Activated T-helper 2 cell treated with anti-CD3 and anti-CD28 coated beads, Interferon-gamma antibody, Interleukin-2, Interleukin-4, amounts not matched to agents 10 μg/mL and 5 μg/mL and 100 μg/mL, durations not matched to agents 14 hours and 24 hours and 36 hours (primary cell): ENCODE data around the gene UST. TPM values are rescaled to one million over a fixed set of nuclear protein-coding genes. Genes with fewer than 3 reads are reported as not detected.

ENCODE experiments used
- DNase-seq: peaks from one replicate; pipeline ENCODE4 v3.0.0; 2021; ENCODE audit warnings: low spot score
- H3K27ac Mint-ChIP-seq: one replicate; pipeline ENCODE4 v1.8.0; 2021; ENCODE audit warnings: mixed read lengths
- H3K27me3 Mint-ChIP-seq: one replicate; pipeline ENCODE4 v1.8.0; 2021; ENCODE audit warnings: low read depth, mixed read lengths
- H3K36me3 Mint-ChIP-seq: one replicate; pipeline ENCODE4 v1.8.0; 2021; ENCODE audit warnings: low read depth, mixed read lengths
- H3K4me1 Mint-ChIP-seq: one replicate; pipeline ENCODE4 v1.8.0; 2021; ENCODE audit warnings: low read depth, mixed read lengths
- H3K4me3 Mint-ChIP-seq: one replicate; pipeline ENCODE4 v1.8.0; 2021; ENCODE audit warnings: low read depth, mild to moderate bottlenecking, moderate library complexity, mixed read lengths
- H3K9me3 Mint-ChIP-seq: one replicate; pipeline ENCODE4 v1.8.0; 2021; ENCODE audit warnings: mixed read lengths
- intact Hi-C: fragments of 100-400 bp; cut with micrococcal nuclease; formaldehyde crosslinking; loops from one replicate; pipeline ENCODE4 v1.15.1; 2023
- total RNA-seq: library from RNA; stranded (reverse); gene quantifications from 2 replicates; pipeline ENCODE4 v1.2.3, GENCODE V29; 2022

Gene UST
- total RNA-seq, 1 donor from 2014 or later: 1.3 TPM

DNA sequence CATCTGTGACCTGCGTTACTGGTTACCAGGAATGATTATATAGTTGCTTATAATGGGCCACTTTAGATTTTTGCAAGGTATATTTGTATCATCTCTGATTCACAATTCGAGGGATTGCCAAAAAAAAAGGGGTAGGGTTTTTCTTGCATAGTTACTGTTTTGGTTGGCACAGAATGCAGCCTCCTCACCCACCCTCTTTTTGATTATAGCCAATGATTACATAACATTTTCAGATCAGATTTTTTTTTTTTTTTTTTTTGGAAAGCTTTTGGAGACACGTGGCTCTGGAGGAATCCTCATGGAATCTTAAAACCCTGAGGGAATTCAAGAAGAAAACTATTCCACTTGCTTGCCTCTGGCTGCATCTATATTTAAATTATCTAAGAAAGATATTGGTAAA, 53.7 kb downstream of the UST start:
- Mint-ChIP-seq H3K9me3 (no peaks in the 10 kb centered on the region), H3K4me1 (no peaks in the 10 kb centered on the region), H3K27ac (no peak overlapping the region), H3K36me3 (no peaks in the 10 kb centered on the region), H3K27me3 (peaks cover 26% of the 10 kb centered on the region), H3K4me3 (no peak overlapping the region)
- intact Hi-C loops: no loop called here
- no peak for DNase-seq

DNA sequence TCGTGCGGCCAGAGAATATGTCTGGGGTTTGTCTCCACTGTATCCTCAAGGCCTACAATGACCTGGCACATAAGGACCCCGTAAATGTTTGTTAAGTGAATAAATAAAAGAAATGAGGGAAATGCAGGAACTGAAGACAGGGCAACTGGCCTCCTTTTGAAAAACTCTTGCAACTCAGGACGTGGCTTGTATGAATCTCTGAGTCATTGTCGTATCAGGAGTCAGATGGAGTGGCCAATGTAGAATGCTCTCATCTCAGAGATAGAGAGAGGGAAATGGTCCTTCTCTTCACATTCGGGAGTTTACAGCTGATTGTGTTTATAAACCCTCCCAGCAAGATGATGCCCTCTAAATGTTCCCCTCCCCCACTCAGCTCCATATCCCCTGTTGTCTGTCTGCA, 57.1 kb downstream of the UST start:
- Mint-ChIP-seq H3K36me3 (no peaks in the 10 kb centered on the region), H3K27me3 (peaks cover 15% of the 10 kb centered on the region), H3K27ac (no peak overlapping the region), H3K4me3 (no peak overlapping the region), H3K9me3 (no peaks in the 10 kb centered on the region), H3K4me1 (no peaks in the 10 kb centered on the region)
- intact Hi-C loops: no loop called here
- DNase-seq: no peak

DNA sequence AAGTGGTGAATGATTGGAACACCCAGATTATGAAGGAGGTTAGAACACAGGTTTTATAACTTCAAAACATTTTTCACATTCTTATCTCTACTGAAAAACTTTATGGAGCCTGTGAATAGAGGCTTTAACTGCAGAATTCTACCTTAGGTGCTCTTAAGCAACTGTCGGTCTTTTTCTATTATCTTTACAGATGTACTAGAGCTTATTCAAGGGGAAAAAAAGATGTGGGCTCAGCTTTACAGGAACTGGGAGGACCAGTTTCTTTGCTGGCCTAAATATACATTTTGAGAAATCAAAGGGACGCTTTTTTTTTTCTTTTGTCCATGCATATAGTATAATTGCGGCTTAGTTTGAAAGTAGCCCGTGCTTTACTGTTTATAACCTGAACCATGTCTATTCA, 58.9 kb downstream of the UST start:
- no peak overlapping the region for H3K4me3 Mint-ChIP-seq
- H3K27ac Mint-ChIP-seq: no peak overlapping the region
- no peaks in the 10 kb centered on the region for H3K4me1 Mint-ChIP-seq
- no peaks in the 10 kb centered on the region for H3K9me3 Mint-ChIP-seq
- no peaks in the 10 kb centered on the region for H3K36me3 Mint-ChIP-seq
- H3K27me3 Mint-ChIP-seq: peaks cover 9% of the 10 kb centered on the region
- no peak for DNase-seq
- intact Hi-C loops: no loop called here

DNA sequence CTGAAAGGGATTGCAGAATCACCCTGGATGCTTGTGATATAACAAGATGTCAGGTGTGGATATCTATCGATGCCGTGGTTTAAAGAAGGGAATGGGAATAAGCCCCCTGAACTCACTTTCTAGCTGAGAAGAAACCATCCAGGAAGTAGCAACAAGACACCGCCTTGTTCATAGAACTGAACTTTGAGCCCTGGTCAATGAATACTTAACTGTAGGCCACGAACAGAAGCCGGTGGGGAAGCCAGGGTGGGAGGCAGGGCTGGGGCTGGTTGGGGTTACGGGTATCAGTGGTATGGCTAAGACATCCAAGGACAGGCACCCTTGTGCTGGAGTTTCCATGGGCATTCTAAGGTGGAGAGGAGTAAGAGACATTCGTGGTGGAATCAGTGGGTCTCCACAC, 61.0 kb downstream of the UST start:
- no peak for DNase-seq
- Mint-ChIP-seq H3K27me3 (peaks cover 4% of the 10 kb centered on the region), H3K4me1 (no peaks in the 10 kb centered on the region), H3K36me3 (no peaks in the 10 kb centered on the region), H3K4me3 (no peak overlapping the region), H3K27ac (no peak overlapping the region), H3K9me3 (no peaks in the 10 kb centered on the region)
- intact Hi-C loops: no loop called here

DNA sequence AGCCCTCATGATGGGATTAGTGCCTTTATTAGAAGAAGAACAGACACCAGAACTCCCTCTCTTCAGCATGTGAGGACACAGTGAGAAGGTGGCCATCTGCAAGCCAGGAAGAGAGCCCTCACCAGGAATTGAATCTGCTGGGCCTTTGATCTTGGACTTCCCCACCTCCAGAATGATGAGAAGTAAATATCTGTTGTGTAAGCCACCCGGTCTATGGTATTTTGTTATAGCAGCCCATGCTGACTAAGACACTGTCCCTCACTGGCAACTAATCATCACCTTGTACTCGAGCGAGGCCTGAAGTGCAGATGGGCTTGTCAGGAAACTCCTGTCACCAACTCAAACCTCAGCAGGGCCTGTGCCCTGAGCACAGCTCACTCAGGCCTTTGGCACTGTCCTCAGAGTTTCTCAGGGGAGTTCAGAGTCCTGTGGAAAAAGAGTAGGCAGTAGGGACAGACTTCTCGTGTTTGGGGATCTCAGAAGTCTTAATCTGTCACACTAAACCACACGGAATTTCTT, 62.0 kb downstream of the UST start:
- no peak for DNase-seq
- Mint-ChIP-seq H3K4me1 (no peaks in the 10 kb centered on the region), H3K27ac (no peak overlapping the region), H3K9me3 (no peaks in the 10 kb centered on the region), H3K4me3 (no peak overlapping the region), H3K36me3 (no peaks in the 10 kb centered on the region), H3K27me3 (peaks cover 4% of the 10 kb centered on the region)
- intact Hi-C loops: no loop called here

DNA sequence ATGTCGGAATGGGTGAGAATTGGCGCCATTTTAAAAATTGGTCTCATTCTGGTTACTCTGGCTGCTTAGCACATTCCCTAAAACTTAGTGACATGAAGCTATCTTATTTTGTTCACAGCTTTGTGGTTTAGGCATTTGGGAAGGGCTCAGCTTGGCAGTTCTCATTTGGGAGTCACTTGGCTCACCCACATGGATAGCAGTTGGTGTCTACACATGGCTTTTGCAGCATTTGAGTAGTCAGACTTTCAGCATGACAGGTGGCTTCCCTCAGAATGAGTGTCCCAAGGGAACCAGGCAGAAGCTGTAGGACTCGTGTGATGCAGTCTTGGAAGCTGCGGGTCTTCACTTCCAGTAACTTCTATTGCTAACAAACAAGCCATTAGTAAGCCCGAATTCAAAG, 64.6 kb downstream of the UST start:
- no peaks in the 10 kb centered on the region for H3K36me3 Mint-ChIP-seq
- H3K9me3 Mint-ChIP-seq: peaks cover 7% of the 10 kb centered on the region
- H3K27ac Mint-ChIP-seq: no peak overlapping the region
- intact Hi-C loops: no loop called here
- H3K4me3 Mint-ChIP-seq: no peak overlapping the region
- DNase-seq: no peak
- no peaks in the 10 kb centered on the region for H3K4me1 Mint-ChIP-seq
- peaks cover 8% of the 10 kb centered on the region for H3K27me3 Mint-ChIP-seq

DNA sequence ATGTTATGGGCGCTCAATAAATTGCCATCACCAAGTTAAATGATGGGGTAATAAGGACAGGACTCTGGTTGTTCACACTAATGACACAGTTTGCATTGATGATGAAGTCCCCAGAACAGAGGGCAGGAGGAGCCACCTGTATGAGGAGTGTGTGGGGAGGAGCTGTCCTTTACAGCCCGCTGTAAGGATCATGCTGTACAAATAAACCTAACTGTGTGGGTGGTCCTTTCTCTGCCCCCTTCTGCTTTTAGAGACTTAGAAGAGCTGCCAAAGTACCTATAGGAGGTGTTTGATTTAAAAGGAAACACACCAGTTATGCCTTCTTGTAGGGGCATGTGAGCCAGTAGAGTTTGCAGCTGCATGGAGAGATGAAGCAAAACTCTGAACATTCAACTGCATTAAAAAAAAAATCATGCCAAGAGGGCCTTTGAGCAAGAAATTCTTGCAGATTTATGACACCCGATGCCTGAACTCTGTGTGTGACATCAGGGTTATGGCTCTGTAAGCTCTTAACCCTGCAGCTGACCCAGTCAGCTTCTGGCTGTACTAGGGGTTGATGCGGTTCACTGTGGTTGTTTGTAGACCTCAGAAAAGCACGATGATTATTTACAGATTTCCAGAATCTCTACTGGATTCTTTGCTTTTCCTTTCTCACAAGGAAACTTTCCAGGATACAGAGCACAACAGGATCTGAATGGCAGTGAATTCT, 67.4 kb downstream of the UST start:
- DNase-seq: no peak
- Mint-ChIP-seq H3K4me1 (no peaks in the 10 kb centered on the region), H3K27ac (no peak overlapping the region), H3K36me3 (no peaks in the 10 kb centered on the region), H3K27me3 (peaks cover 14% of the 10 kb centered on the region), H3K9me3 (peaks cover 7% of the 10 kb centered on the region), H3K4me3 (no peak overlapping the region)
- intact Hi-C loops: no loop called here

DNA sequence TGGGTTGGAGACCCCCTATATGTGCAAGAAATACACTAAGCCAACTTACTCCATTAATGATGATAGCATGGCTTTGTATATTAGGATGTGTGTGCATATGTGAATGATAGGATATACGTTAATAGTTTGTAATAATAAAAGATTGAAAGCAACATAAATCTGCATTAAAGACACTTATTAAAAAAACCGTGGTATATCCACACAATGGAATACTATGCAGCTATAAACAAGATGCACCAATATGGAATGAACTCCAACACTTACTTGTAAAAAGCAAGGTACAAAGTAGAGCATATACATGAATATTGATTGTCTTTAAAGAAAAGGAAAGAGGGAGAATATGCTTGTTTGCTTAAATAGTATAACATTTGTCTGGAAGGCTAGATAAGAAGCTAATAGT, 68.0 kb downstream of the UST start:
- Mint-ChIP-seq H3K9me3 (peaks cover 7% of the 10 kb centered on the region), H3K4me3 (no peak overlapping the region)
- no peak for DNase-seq

DNA sequence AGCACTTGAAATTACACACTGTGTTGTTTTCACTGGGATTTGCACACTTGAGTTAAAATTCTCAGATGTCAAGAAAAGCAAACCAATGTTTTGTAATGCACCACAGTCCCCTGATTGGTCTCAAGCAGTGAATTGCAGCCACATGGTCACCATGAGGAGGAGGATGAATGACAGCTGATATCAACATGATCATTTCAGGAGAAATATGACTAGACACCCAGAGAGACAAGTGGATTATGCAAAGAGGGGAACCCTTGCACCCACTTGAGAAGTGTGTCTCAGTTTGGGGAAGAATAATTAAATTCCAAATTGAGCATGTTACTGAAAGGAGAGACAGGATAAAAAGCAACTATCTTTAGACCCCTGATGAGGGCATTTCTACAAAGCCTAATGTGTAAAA, 69.3 kb downstream of the UST start:
- H3K27me3 Mint-ChIP-seq: peaks cover 14% of the 10 kb centered on the region
- H3K4me1 Mint-ChIP-seq: no peaks in the 10 kb centered on the region
- H3K9me3 Mint-ChIP-seq: peaks cover 7% of the 10 kb centered on the region
- DNase-seq: no peak
- intact Hi-C loops: no loop called here
- H3K4me3 Mint-ChIP-seq: no peak overlapping the region
- no peaks in the 10 kb centered on the region for H3K36me3 Mint-ChIP-seq
- H3K27ac Mint-ChIP-seq: no peak overlapping the region

More for the DNA sequence above, 68.0 kb downstream of the UST start:
- no peaks in the 10 kb centered on the region for H3K36me3 Mint-ChIP-seq
- peaks cover 14% of the 10 kb centered on the region for H3K27me3 Mint-ChIP-seq
- no peak overlapping the region for H3K27ac Mint-ChIP-seq
- H3K4me1 Mint-ChIP-seq: no peaks in the 10 kb centered on the region
- intact Hi-C loops: no loop called here

DNA sequence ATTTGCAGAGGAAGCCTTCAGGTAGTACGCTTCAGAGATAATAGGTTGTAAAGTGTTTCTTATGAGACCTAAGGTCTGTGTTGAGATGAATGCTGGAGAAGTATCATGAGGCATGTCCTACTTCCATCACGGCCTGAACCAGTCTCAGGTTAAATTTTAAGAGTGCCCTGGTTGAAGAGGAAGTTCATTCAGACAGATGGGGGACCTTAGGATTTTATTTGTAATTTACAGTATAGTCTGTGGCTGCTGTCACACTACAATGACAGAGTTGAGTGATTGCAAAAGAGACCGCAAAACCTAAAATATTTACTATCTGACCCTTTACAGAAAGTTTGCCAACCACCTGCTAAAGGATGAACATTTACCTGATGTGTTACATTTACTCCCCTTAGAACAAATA, 70.9 kb downstream of the UST start:
- Mint-ChIP-seq H3K36me3 (no peaks in the 10 kb centered on the region), H3K27me3 (peaks cover 19% of the 10 kb centered on the region), H3K4me3 (no peak overlapping the region), H3K9me3 (peaks cover 7% of the 10 kb centered on the region), H3K27ac (no peak overlapping the region), H3K4me1 (no peaks in the 10 kb centered on the region)
- no peak for DNase-seq
- intact Hi-C loops: no loop called here

DNA sequence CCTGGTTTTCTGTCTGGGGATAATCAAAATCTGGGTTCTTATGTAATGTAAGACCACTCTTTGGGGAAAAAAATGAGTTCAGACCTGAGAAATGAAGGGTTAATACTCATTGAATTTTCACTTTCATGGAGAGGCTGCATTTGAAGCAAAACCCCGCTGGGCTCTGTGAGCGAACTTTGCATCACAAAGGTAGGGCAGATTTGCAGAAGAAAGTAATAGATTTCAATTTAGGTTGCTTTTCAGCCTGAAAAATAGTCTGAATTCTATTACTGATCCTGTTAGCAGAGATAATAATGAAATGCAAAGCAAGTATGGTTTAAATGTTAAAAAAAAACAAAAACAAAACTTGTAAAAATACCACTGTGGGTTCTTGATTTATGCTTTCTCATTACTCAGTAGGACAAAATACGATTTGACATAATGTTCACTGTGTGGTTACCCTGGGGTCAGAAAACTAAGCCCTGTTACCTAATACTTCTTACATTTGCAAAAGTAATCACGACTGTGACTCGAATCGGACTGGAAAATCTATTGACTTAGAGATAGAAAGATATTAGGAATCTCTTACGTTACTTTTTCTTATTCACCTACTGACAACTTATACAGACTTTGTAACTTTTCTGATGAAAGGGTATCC, 72.2 kb downstream of the UST start:
- Mint-ChIP-seq H3K4me1 (no peaks in the 10 kb centered on the region), H3K4me3 (no peak overlapping the region), H3K36me3 (no peaks in the 10 kb centered on the region), H3K27me3 (peaks cover 25% of the 10 kb centered on the region), H3K9me3 (peaks cover 7% of the 10 kb centered on the region), H3K27ac (no peak overlapping the region)
- intact Hi-C loops: no loop called here
- no peak for DNase-seq

DNA sequence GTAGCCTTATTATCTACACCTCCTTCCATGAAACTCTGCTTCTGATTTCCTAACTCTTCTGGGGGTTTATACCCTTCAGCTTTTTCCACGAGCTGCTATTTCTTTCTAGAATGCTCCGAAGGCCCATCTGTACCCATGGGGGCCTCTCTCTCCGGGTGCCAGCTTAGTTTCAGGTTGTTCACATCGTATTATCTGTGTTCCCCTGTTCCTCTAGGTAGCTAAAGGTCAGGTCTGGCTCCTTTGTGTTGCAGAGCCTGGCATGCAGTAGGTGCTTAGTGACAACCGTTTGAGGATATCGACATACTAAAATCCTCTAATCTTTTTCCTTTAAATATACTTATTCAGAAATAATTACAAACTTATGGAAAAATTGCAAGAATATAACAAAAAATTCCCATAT, 73.0 kb downstream of the UST start:
- Mint-ChIP-seq H3K4me3 (no peak overlapping the region), H3K36me3 (no peaks in the 10 kb centered on the region), H3K27me3 (peaks cover 27% of the 10 kb centered on the region), H3K4me1 (no peaks in the 10 kb centered on the region), H3K9me3 (peaks cover 4% of the 10 kb centered on the region), H3K27ac (no peak overlapping the region)
- DNase-seq: no peak
- intact Hi-C loops: no loop called here

DNA sequence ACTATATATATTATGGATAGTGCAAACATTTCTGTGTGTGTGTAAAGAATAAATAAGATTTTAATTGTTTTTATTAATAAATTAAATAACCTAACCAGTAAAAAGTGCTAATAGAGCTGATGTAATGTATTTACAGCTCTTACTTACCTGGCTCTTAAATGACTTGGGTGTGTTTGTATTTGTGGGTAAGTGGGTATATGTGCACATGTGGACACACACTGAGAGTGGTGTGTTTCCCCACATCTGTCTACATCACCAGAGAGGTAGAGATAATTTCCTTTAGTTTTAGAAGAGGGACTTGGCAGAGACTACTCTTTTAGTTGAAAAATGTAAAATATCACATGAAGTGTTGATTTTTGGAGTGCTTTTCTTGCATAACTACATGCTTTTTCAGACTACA, 76.0 kb downstream of the UST start:
- no peak for DNase-seq
- no peak overlapping the region for H3K4me3 Mint-ChIP-seq
- peaks cover 17% of the 10 kb centered on the region for H3K27me3 Mint-ChIP-seq
- intact Hi-C loops: no loop called here
- H3K36me3 Mint-ChIP-seq: no peaks in the 10 kb centered on the region
- H3K9me3 Mint-ChIP-seq: no peaks in the 10 kb centered on the region
- H3K4me1 Mint-ChIP-seq: no peaks in the 10 kb centered on the region
- no peak overlapping the region for H3K27ac Mint-ChIP-seq
